ENCODE results near the gene PLCL1.

DNA sequence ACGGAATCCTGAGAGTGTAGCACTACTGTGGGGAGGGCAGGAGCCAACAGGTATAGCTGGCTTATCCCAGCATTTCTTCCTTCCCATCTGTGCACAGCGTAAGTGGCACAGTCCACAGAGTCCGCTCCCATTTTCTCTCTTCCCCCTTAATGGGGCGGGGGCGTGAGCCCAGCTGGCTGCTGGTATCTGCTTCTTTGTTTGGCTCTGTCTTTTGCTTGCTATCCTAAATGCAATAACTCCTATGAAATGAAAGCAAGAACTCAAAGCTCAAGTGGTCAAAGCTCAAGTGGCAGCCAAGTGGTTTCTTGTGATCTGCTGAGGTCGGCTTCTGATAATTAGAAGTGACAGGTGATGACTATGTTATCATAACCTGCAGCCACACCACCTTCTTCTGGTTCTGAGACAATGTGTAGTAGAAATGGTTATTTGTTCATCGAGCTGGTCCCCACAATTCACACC lies 192.7 kb downstream of the PLCL1 start:
- TF ChIP-seq TAF1 (IDR thresholded peaks at IDR 0.05; ENCODE audit: borderline replicate concordance, insufficient read depth, low read length) (no peak), POLR2AphosphoS5 (IDR thresholded peaks at IDR 0.05; ENCODE audit: low read depth, low read length) (no peak), SIN3A (IDR thresholded peaks at IDR 0.05; ENCODE audit: borderline replicate concordance, insufficient read depth, low read length) (no peak)
- TF ChIP-seq, protein P1, sequence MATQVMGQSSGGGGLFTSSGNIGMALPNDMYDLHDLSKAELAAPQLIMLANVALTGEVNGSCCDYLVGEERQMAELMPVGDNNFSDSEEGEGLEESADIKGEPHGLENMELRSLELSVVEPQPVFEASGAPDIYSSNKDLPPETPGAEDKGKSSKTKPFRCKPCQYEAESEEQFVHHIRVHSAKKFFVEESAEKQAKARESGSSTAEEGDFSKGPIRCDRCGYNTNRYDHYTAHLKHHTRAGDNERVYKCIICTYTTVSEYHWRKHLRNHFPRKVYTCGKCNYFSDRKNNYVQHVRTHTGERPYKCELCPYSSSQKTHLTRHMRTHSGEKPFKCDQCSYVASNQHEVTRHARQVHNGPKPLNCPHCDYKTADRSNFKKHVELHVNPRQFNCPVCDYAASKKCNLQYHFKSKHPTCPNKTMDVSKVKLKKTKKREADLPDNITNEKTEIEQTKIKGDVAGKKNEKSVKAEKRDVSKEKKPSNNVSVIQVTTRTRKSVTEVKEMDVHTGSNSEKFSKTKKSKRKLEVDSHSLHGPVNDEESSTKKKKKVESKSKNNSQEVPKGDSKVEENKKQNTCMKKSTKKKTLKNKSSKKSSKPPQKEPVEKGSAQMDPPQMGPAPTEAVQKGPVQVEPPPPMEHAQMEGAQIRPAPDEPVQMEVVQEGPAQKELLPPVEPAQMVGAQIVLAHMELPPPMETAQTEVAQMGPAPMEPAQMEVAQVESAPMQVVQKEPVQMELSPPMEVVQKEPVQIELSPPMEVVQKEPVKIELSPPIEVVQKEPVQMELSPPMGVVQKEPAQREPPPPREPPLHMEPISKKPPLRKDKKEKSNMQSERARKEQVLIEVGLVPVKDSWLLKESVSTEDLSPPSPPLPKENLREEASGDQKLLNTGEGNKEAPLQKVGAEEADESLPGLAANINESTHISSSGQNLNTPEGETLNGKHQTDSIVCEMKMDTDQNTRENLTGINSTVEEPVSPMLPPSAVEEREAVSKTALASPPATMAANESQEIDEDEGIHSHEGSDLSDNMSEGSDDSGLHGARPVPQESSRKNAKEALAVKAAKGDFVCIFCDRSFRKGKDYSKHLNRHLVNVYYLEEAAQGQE (IDR thresholded peaks at IDR 0.05; ENCODE audit: insufficient read depth in 1 of 2, low read depth in 2 of 2, low read length in 2 of 2): no peak

Measured in PFSK-1 (cell line).